ENCODE results near the gene ZNF789. TPM values are rescaled to one million over a fixed set of nuclear protein-coding genes. Genes with fewer than 3 reads are reported as not detected.

ZNF789 gene
- total and polyA plus RNA-seq, 9 of the 15 experiments (the other 6 are each of a cell fraction or from before 2014, with no cell fraction given) = 6.1 to 57.0 (median 24.8) TPM

DNA sequence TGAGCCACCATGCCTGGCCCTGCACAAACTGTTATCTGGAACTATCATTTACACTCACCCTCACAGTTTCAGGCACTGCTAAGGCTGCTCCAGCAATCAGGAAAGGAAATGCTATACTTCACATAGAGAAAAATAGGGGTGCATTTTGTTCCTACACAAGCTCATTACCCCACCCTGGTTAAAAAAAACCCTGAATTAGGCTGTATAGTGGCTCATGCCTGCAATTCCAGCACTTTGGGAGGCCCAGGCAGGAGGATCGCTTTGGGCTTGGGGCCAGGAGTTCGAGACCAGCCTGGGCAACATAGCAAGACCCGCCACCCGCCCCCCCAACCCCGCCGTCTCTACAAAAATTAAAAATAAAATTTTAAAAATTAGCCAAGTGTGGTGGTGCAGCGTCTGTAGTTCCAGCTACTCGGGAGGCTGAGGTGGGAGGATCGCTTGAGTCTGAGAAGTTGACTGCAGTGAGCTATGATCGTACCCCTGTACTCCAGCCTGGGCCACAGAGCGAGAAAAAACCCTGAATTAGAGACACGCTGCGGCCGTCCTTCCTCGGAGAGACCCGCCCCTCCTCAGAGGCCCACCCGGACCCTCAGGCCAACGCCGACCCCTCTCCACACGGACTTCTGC lies 34.6 kb upstream of the ZNF789 start (continued):
- TF ChIP-seq, protein P1, sequence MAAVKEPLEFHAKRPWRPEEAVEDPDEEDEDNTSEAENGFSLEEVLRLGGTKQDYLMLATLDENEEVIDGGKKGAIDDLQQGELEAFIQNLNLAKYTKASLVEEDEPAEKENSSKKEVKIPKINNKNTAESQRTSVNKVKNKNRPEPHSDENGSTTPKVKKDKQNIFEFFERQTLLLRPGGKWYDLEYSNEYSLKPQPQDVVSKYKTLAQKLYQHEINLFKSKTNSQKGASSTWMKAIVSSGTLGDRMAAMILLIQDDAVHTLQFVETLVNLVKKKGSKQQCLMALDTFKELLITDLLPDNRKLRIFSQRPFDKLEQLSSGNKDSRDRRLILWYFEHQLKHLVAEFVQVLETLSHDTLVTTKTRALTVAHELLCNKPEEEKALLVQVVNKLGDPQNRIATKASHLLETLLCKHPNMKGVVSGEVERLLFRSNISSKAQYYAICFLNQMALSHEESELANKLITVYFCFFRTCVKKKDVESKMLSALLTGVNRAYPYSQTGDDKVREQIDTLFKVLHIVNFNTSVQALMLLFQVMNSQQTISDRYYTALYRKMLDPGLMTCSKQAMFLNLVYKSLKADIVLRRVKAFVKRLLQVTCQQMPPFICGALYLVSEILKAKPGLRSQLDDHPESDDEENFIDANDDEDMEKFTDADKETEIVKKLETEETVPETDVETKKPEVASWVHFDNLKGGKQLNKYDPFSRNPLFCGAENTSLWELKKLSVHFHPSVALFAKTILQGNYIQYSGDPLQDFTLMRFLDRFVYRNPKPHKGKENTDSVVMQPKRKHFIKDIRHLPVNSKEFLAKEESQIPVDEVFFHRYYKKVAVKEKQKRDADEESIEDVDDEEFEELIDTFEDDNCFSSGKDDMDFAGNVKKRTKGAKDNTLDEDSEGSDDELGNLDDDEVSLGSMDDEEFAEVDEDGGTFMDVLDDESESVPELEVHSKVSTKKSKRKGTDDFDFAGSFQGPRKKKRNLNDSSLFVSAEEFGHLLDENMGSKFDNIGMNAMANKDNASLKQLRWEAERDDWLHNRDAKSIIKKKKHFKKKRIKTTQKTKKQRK (IDR thresholded peaks at IDR 0.05; ENCODE audit: borderline replicate concordance, low read depth, low read length) = no peak
- TF ChIP-seq CXXC5 (CRISPR knock-in tag; IDR thresholded peaks at IDR 0.05) = no peak
- no peak for TF ChIP-seq NFATC3 (IDR thresholded peaks at IDR 0.05)
- no peak for TF ChIP-seq HCFC1 (IDR thresholded peaks at IDR 0.05; ENCODE audit: low read depth, low read length)
- TF ChIP-seq, protein P2, sequence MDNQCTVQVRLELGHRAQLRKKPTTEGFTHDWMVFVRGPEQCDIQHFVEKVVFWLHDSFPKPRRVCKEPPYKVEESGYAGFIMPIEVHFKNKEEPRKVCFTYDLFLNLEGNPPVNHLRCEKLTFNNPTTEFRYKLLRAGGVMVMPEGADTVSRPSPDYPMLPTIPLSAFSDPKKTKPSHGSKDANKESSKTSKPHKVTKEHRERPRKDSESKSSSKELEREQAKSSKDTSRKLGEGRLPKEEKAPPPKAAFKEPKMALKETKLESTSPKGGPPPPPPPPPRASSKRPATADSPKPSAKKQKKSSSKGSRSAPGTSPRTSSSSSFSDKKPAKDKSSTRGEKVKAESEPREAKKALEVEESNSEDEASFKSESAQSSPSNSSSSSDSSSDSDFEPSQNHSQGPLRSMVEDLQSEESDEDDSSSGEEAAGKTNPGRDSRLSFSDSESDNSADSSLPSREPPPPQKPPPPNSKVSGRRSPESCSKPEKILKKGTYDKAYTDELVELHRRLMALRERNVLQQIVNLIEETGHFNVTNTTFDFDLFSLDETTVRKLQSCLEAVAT (IDR thresholded peaks at IDR 0.05) = no peak
- TF ChIP-seq, protein P3, sequence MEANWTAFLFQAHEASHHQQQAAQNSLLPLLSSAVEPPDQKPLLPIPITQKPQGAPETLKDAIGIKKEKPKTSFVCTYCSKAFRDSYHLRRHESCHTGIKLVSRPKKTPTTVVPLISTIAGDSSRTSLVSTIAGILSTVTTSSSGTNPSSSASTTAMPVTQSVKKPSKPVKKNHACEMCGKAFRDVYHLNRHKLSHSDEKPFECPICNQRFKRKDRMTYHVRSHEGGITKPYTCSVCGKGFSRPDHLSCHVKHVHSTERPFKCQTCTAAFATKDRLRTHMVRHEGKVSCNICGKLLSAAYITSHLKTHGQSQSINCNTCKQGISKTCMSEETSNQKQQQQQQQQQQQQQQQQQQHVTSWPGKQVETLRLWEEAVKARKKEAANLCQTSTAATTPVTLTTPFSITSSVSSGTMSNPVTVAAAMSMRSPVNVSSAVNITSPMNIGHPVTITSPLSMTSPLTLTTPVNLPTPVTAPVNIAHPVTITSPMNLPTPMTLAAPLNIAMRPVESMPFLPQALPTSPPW (CRISPR knock-in tag; IDR thresholded peaks at IDR 0.05) = no peak
- no peak for TF ChIP-seq HOXB6 (CRISPR knock-in tag; IDR thresholded peaks at IDR 0.05; ENCODE audit: borderline replicate concordance)
- no peak for TF ChIP-seq NFXL1 (CRISPR knock-in tag; IDR thresholded peaks at IDR 0.05)
- TF ChIP-seq RREB1 (CRISPR knock-in tag; IDR thresholded peaks at IDR 0.05) = no peak
- no peak for TF ChIP-seq SIN3B (IDR thresholded peaks at IDR 0.05; ENCODE audit: low read depth)
- no peak for TF ChIP-seq SMARCA5 (IDR thresholded peaks at IDR 0.05)
- no peak for TF ChIP-seq ETV5 (CRISPR knock-in tag; IDR thresholded peaks at IDR 0.05; ENCODE audit: low read depth)
- no peak for TF ChIP-seq KAT7 (CRISPR knock-in tag; IDR thresholded peaks at IDR 0.05; ENCODE audit: borderline replicate concordance)

All from K562 (cell line).